IMR-90 (cell line): ENCODE measurements around the gene PPP1R12B. TPM values are rescaled to one million over a fixed set of nuclear protein-coding genes. Genes with fewer than 3 reads are reported as not detected.

Experiments used
- ATAC-seq: fragments of 200-7000 bp; cut with Tn5 transposase; 2 replicates; pipeline ENCODE4 v1.9.1; 2020; ENCODE audit warnings: low read depth, mild to moderate bottlenecking, moderate library complexity
- BruUV-seq: library from RNA; stranded (reverse); fragments of 400-500 nt; replicated peaks from 2 replicates; lab custom pipeline; 2021; lab: Mats Ljungman, UMichigan
- CTCF ChIA-PET: fragments of 300-600 bp; formaldehyde crosslinking; extraction: SDS; loops from one replicate; lab custom pipeline; 2021; ENCODE audit warnings: antibody characterized with exemption; lab: Yijun Ruan, JAX
- POLR2A ChIA-PET: fragments of 300-600 bp; sonication (Branson Sonifier 250); formaldehyde crosslinking; loops from one replicate; lab custom pipeline; 2022; ENCODE audit warnings: antibody characterized with exemption; ENCODE audit not compliant: unreplicated experiment; lab: Charles Lee
- DNase-seq: peaks from one replicate; pipeline ENCODE4 v3.0.0; 2013
- H2AFZ ChIP-seq: replicated peaks from 2 replicates; pipeline ENCODE3; 2013; ENCODE audit warnings: low read length, mild to moderate bottlenecking; ENCODE audit not compliant: poor library complexity
- H2AK5ac ChIP-seq: 2 replicates; pipeline ENCODE4 v1.6.1; 2013; ENCODE audit warnings: low read depth, low read length, inconsistent platforms
- H2AK9ac ChIP-seq: replicated peaks from 2 replicates; pipeline ENCODE3; 2013; ENCODE audit warnings: mild to moderate bottlenecking, low read depth, low read length, moderate library complexity; ENCODE audit not compliant: poor library complexity
- H2BK120ac ChIP-seq: 2 replicates; pipeline ENCODE4 v1.6.1; 2013; ENCODE audit warnings: low read depth, low read length, inconsistent platforms
- H2BK15ac ChIP-seq: 3 replicates; pipeline ENCODE4 v1.6.1; 2013; ENCODE audit warnings: low read depth, low read length, inconsistent platforms
- H2BK20ac ChIP-seq: 2 replicates; pipeline ENCODE4 v1.6.1; 2013; ENCODE audit warnings: low read depth, mild to moderate bottlenecking, inconsistent platforms, low read length, moderate library complexity
- H2BK5ac ChIP-seq: 2 replicates; pipeline ENCODE4 v1.6.1; 2013; ENCODE audit warnings: mild to moderate bottlenecking, low read depth, low read length, inconsistent platforms; ENCODE audit not compliant: poor library complexity, severe bottlenecking
- H3K14ac ChIP-seq: replicated peaks from 2 replicates; pipeline ENCODE4 v1.6.1; 2013; ENCODE audit warnings: low read depth, low read length, inconsistent platforms
- H3K18ac ChIP-seq: 2 replicates; pipeline ENCODE4 v1.6.1; 2013; ENCODE audit warnings: low read depth, low read length, control low read depth
- H3K23ac ChIP-seq: 2 replicates; pipeline ENCODE4 v1.6.1; 2013; ENCODE audit warnings: low read depth, low read length, inconsistent platforms
- H3K27ac ChIP-seq: 2 replicates; pipeline ENCODE4 v1.5.1; 2013; ENCODE audit warnings: mild to moderate bottlenecking, control low read depth, low read length; ENCODE audit not compliant: insufficient read depth
- H3K27me3 ChIP-seq: 2 replicates; pipeline ENCODE4 v1.6.1; 2013; ENCODE audit warnings: low read length; ENCODE audit not compliant: control insufficient read depth, insufficient read depth
- H3K36me3 ChIP-seq: 2 replicates; pipeline ENCODE4 v1.6.1; 2013; ENCODE audit warnings: low read length, mixed read lengths; ENCODE audit not compliant: control insufficient read depth, insufficient read depth
- H3K4ac ChIP-seq: 2 replicates; pipeline ENCODE4 v1.6.1; 2013; ENCODE audit warnings: low read depth, low read length, inconsistent platforms
- H3K4me1 ChIP-seq: 2 replicates; pipeline ENCODE4 v1.6.1; 2013; ENCODE audit warnings: low read length, mixed read lengths; ENCODE audit not compliant: control insufficient read depth, insufficient read depth
- H3K4me2 ChIP-seq: 2 replicates; pipeline ENCODE4 v1.6.1; 2013; ENCODE audit warnings: low read depth, mild to moderate bottlenecking, control low read depth, low read length, moderate library complexity
- H3K4me3 ChIP-seq: 2 replicates; pipeline ENCODE4 v1.5.1; 2013; ENCODE audit warnings: low read depth, mild to moderate bottlenecking, control low read depth, low read length, moderate library complexity; ENCODE audit not compliant: insufficient read depth
- H3K56ac ChIP-seq: 2 replicates; pipeline ENCODE4 v1.6.1; 2013; ENCODE audit warnings: low read length, inconsistent platforms; ENCODE audit not compliant: insufficient read depth; ENCODE audit errors: extremely low read depth
- H3K79me1 ChIP-seq, 2 experiments: 2 replicates each; pipeline ENCODE4 v1.6.1; 2013; ENCODE audit warnings: low read length in 2 of 2, inconsistent platforms in 1 of 2, low read depth in 1 of 2
- H3K9ac ChIP-seq: 2 replicates; pipeline ENCODE4 v1.6.1; 2013; ENCODE audit warnings: low read depth, low read length, control low read depth
- H3K9me1 ChIP-seq: 2 replicates; pipeline ENCODE4 v1.6.1; 2013; ENCODE audit warnings: low read length, inconsistent platforms; ENCODE audit not compliant: insufficient read depth
- H3K9me3 ChIP-seq: 2 replicates; pipeline ENCODE4 v1.6.1; 2013; ENCODE audit warnings: low read length; ENCODE audit not compliant: control insufficient read depth, insufficient read depth
- H4K20me1 ChIP-seq: 2 replicates; pipeline ENCODE4 v1.6.1; 2013; ENCODE audit warnings: low read length, inconsistent platforms; ENCODE audit not compliant: insufficient read depth
- H4K5ac ChIP-seq: 2 replicates; pipeline ENCODE4 v1.6.1; 2013; ENCODE audit warnings: mild to moderate bottlenecking, low read depth, low read length, control low read depth
- H4K8ac ChIP-seq, 2 experiments: 2 replicates each; pipeline ENCODE4 v1.6.1; 2013; ENCODE audit warnings: low read depth in 2 of 2, low read length in 2 of 2, control low read depth in 1 of 2, inconsistent platforms in 1 of 2
- H4K91ac ChIP-seq: 2 replicates; pipeline ENCODE4 v1.6.1; 2013; ENCODE audit warnings: low read depth, low read length, inconsistent platforms; ENCODE audit not compliant: insufficient read depth
- BHLHE40 ChIP-seq: fragments of 150-350 bp; IDR thresholded peaks from 2 replicates; pipeline ENCODE4 v1.6.1; 2016; ENCODE audit warnings: mild to moderate bottlenecking, low read depth, low read length
- CEBPB ChIP-seq: IDR thresholded peaks from 2 replicates; pipeline ENCODE4 v1.6.1; 2012; ENCODE audit warnings: low read depth, low read length, improper control_type of control experiment
- CHD1 ChIP-seq: IDR thresholded peaks from 2 replicates; pipeline ENCODE4 v1.6.1; 2012; ENCODE audit warnings: low read depth, low read length, improper control_type of control experiment
- FOS ChIP-seq: fragments of 150-350 bp; IDR thresholded peaks from 2 replicates; pipeline ENCODE4 v1.6.1; 2016; ENCODE audit warnings: low read depth, low read length
- NFE2L2 ChIP-seq: fragments of 150-350 bp; IDR thresholded peaks from 2 replicates; pipeline ENCODE4 v1.6.1; 2016; ENCODE audit warnings: low read depth, mild to moderate bottlenecking, low read length
- POLR2A ChIP-seq: IDR thresholded peaks from 2 replicates; pipeline ENCODE4 v1.6.1; 2012; ENCODE audit warnings: mild to moderate bottlenecking, low read depth, low read length
- RAD21 ChIP-seq: IDR thresholded peaks from 2 replicates; pipeline ENCODE4 v1.6.1; 2012; ENCODE audit warnings: low read length, improper control_type of control experiment
- RCOR1 ChIP-seq: IDR thresholded peaks from 2 replicates; pipeline ENCODE4 v1.6.1; 2012; ENCODE audit warnings: mild to moderate bottlenecking, low read length, improper control_type of control experiment; ENCODE audit not compliant: insufficient replicate concordance
- RFX5 ChIP-seq: IDR thresholded peaks from 2 replicates; pipeline ENCODE4 v1.8.0; 2012; ENCODE audit warnings: low read depth, mild to moderate bottlenecking, low read length, moderate library complexity
- USF2 ChIP-seq: fragments of 150-350 bp; IDR thresholded peaks from 2 replicates; pipeline ENCODE4 v1.6.1; 2017; ENCODE audit warnings: mild to moderate bottlenecking, antibody characterized with exemption, low read length, low read depth
- dilution Hi-C: fragments of 300-500 bp; cut with HindIII; formaldehyde crosslinking; loops from one replicate; pipeline ENCODE4 v1.14.3; 2018; ENCODE audit warnings: low sequenced_read_pairs; ENCODE audit not compliant: unreplicated experiment
- in situ Hi-C: fragments of 300-500 bp; cut with MboI; formaldehyde crosslinking; loops from 3 replicates; pipeline ENCODE4 v1.14.3; 2019; ENCODE audit warnings: low sequenced_read_pairs, inconsistent platforms, mixed read lengths
- intact Hi-C: fragments of 100-400 bp; cut with micrococcal nuclease; formaldehyde crosslinking; loops from 2 replicates; pipeline ENCODE4 v1.10.0; 2022
- polyA plus RNA-seq, 3 experiments: library from polyadenylated mRNA; depleted of rRNA; stranded (reverse); fragments of >200 nt; gene quantifications; 2 replicates each; pipeline ENCODE4 v1.2.3, GENCODE V29; 2012; ENCODE audit warnings: low replicate concordance in 1 of 3
- total RNA-seq: library from RNA; depleted of rRNA; stranded (reverse); fragments of >200 nt; gene quantifications from 2 replicates; pipeline ENCODE4 v1.2.3, GENCODE V29; 2012
- TF ChIP-seq, protein P1 (sequence below): fragments of 150-350 bp; IDR thresholded peaks from 2 replicates; pipeline ENCODE4 v1.6.1; 2016; ENCODE audit warnings: low read depth, mild to moderate bottlenecking, low read length, moderate library complexity, borderline replicate concordance

PPP1R12B gene
- total and polyA plus RNA-seq, 2 of the 4 experiments (the other 2 are of a cell fraction) = 8.5 to 12.0 TPM

GRCh38 chr1:202397256-202397655 is 48.8 kb downstream of the PPP1R12B start:
- TF ChIP-seq, protein P1, sequence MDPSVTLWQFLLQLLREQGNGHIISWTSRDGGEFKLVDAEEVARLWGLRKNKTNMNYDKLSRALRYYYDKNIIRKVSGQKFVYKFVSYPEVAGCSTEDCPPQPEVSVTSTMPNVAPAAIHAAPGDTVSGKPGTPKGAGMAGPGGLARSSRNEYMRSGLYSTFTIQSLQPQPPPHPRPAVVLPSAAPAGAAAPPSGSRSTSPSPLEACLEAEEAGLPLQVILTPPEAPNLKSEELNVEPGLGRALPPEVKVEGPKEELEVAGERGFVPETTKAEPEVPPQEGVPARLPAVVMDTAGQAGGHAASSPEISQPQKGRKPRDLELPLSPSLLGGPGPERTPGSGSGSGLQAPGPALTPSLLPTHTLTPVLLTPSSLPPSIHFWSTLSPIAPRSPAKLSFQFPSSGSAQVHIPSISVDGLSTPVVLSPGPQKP = no peak
- TF ChIP-seq RCOR1 = no peak
- TF ChIP-seq NFE2L2 = no peak
- TF ChIP-seq USF2 = no peak
- no peak for TF ChIP-seq RFX5
- no peak for TF ChIP-seq BHLHE40
- no peak for TF ChIP-seq FOS
- TF ChIP-seq RAD21 = no peak
- no peak for TF ChIP-seq POLR2A
- TF ChIP-seq CHD1 = no peak
- no peak for TF ChIP-seq CEBPB
- dilution Hi-C loops (no loop called here), in situ Hi-C loops (no loop called here), intact Hi-C loops (no loop called here)
- Histone ChIP-seq H3K9me1 (no peaks in the 10 kb centered on the region), H3K23ac (no peak overlapping the region), H3K56ac (no peak overlapping the region), H3K27ac (no peak overlapping the region), H2AFZ (no peak overlapping the region), H2BK15ac (no peak overlapping the region), H3K27me3 (no peaks in the 10 kb centered on the region), H3K9me3 (no peaks in the 10 kb centered on the region), H3K4me3 (no peak overlapping the region), H3K79me1 (peaks cover 3 to 11% of the 10 kb centered on the region in 2 experiments; a peak in 2 of 4 replicates), H3K4me2 (no peak overlapping the region), H3K4me1 (peaks cover 1% of the 10 kb centered on the region; the same call in 1 of the 2 replicates), H3K4ac (no peak overlapping the region), H2BK5ac (no peak overlapping the region), H4K8ac (no peak overlapping the region), H2BK20ac (no peak overlapping the region), H2BK120ac (no peak overlapping the region), H4K20me1 (no peaks in the 10 kb centered on the region), H3K36me3 (no peaks in the 10 kb centered on the region), H3K18ac (no peak overlapping the region), H3K9ac (no peak overlapping the region), H4K91ac (no peak overlapping the region), H2AK5ac (no peak overlapping the region; the same call in 1 of the 2 replicates), H4K5ac (no peak overlapping the region), H3K14ac (no peak overlapping the region), H2AK9ac (no peak overlapping the region)
- CTCF ChIA-PET = no interaction called here
- POLR2A ChIA-PET = no interaction called here
- no TSS peak for BruUV-seq
- DNase-seq (no peak), ATAC-seq (no peak)
